ENCODE measurements around the gene RTN4RL1.
"Not testable (repeated sequence)": the region's sequence is repeated elsewhere in the genome, so short reads cannot be mapped to it uniquely, and the experiment has no call there.

RTN4RL1 gene

GRCh38 chr17:1897105-1897656, 128.0 kb downstream of the RTN4RL1 start:
- H3K79me2 ChIP-seq (ENCODE audit: insufficient read depth, low read length): no peaks in the 10 kb centered on the region
- H3K4me2 ChIP-seq (ENCODE audit: low read length): no peak overlapping the region
- H3K4me1 ChIP-seq (ENCODE audit: insufficient read depth, low read length, severe bottlenecking): no peaks in the 10 kb centered on the region
- no peaks in the 10 kb centered on the region for H3K27me3 ChIP-seq (ENCODE audit: insufficient read depth, low read length)
- TF ChIP-seq, protein P1, sequence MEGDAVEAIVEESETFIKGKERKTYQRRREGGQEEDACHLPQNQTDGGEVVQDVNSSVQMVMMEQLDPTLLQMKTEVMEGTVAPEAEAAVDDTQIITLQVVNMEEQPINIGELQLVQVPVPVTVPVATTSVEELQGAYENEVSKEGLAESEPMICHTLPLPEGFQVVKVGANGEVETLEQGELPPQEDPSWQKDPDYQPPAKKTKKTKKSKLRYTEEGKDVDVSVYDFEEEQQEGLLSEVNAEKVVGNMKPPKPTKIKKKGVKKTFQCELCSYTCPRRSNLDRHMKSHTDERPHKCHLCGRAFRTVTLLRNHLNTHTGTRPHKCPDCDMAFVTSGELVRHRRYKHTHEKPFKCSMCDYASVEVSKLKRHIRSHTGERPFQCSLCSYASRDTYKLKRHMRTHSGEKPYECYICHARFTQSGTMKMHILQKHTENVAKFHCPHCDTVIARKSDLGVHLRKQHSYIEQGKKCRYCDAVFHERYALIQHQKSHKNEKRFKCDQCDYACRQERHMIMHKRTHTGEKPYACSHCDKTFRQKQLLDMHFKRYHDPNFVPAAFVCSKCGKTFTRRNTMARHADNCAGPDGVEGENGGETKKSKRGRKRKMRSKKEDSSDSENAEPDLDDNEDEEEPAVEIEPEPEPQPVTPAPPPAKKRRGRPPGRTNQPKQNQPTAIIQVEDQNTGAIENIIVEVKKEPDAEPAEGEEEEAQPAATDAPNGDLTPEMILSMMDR (IDR thresholded peaks at IDR 0.05; ENCODE audit: low read length): no peak
- no peak for TF ChIP-seq EZH2 (IDR thresholded peaks at IDR 0.05; ENCODE audit: borderline replicate concordance, low read length)
- no peak overlapping the region for H3K9ac ChIP-seq (ENCODE audit: low read length)
- no peaks in the 10 kb centered on the region for H3K9me3 ChIP-seq (ENCODE audit: low read length)
- H3K4me3 ChIP-seq (ENCODE audit: low read depth, low read length, poor library complexity, severe bottlenecking): no peak overlapping the region
- no peaks in the 10 kb centered on the region for H4K20me1 ChIP-seq (ENCODE audit: insufficient read depth, low read length)
- H3K9me2 ChIP-seq (ENCODE audit: low read depth, low read length): no peaks in the 10 kb centered on the region
- H3K27ac ChIP-seq (ENCODE audit: low read depth, low read length, poor library complexity, severe bottlenecking): no peak overlapping the region
- peaks cover 73% of the 10 kb centered on the region for H3K36me3 ChIP-seq (ENCODE audit: insufficient read depth, low read length)
- no peaks in the 10 kb centered on the region for H3F3A ChIP-seq (ENCODE audit: insufficient read depth, low read length)
- H2AFZ ChIP-seq (ENCODE audit: low read length): no peak overlapping the region

DNA sequence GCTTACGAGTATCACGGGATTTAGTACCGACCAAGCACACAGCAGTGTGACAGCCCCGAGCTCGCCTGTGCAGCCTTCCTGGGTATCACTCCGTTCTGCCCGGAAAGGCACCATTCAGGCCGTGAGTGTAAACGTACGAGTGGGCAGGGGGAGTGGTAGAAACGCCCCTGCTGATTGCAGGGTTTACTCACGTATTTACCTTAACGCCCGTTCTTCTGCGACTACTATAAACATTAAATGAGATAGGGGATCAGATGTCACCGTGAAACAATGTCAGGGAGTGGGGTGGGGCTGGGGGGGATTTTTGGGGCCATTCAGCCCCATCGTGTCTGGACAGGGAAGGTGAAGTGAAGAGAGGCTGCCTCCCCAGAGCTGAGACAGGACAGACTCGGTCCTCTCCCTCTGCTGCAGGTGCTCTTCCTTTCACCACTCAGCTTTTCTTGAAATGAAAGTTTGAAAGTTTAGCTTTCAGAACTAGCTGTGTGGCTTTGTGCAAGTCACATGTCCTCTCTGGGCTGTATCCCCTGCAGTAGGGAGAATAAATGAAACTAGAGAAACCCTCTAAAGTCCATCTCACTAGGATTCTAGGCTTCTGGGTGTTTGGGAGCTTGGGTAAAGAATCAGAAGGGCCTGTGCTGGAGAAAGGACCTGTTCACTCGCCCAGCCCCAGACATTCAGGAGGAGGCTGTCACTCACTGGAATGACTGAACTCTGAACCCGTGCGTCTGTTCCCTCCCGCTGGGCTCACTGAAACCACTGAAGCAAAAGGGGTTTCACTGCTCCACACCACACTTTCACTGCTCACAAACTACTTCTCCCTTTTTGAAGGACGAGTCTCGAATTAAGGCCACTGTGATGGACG, 128.7 kb downstream of the RTN4RL1 start:
- TF ChIP-seq, protein P1 (IDR thresholded peaks at IDR 0.05; ENCODE audit: low read length): no peak
- no peak for TF ChIP-seq EZH2 (IDR thresholded peaks at IDR 0.05; ENCODE audit: borderline replicate concordance, low read length)
- Histone ChIP-seq H3K4me3 (ENCODE audit: low read depth, low read length, poor library complexity, severe bottlenecking) (no peak overlapping the region), H3K4me1 (ENCODE audit: insufficient read depth, low read length, severe bottlenecking) (no peaks in the 10 kb centered on the region), H3K4me2 (ENCODE audit: low read length) (no peak overlapping the region), H3K9me2 (ENCODE audit: low read depth, low read length) (no peaks in the 10 kb centered on the region), H3K9ac (ENCODE audit: low read length) (no peak overlapping the region), H3K36me3 (ENCODE audit: insufficient read depth, low read length) (peaks cover 80% of the 10 kb centered on the region), H4K20me1 (ENCODE audit: insufficient read depth, low read length) (no peaks in the 10 kb centered on the region), H3K27me3 (ENCODE audit: insufficient read depth, low read length) (no peaks in the 10 kb centered on the region), H2AFZ (ENCODE audit: low read length) (no peak overlapping the region), H3K27ac (ENCODE audit: low read depth, low read length, poor library complexity, severe bottlenecking) (no peak overlapping the region), H3K9me3 (ENCODE audit: low read length) (no peaks in the 10 kb centered on the region), H3F3A (ENCODE audit: insufficient read depth, low read length) (no peaks in the 10 kb centered on the region), H3K79me2 (ENCODE audit: insufficient read depth, low read length) (no peaks in the 10 kb centered on the region)

DNA sequence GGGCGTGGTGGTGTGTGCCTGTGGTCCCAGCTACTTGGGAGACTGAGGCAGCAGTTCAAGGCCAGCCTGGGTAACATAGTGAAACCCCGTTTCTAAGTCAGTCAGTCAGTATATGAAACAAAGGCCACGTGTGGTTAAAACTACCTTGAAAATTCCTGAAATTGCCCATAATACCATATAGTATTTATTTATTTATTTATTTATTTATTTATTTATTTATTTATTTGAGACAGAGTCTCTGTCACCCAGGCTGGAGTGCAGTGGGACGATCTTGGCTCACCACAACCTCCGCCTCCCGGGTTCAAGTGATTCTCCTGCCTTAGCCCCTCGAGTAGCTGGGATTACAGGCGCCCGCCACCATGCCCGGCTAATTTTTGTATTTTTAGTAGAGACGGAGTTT, 129.7 kb downstream of the RTN4RL1 start:
- H3K27me3 ChIP-seq (ENCODE audit: insufficient read depth, low read length); H3K4me3 ChIP-seq (ENCODE audit: low read depth, low read length, poor library complexity, severe bottlenecking); H4K20me1 ChIP-seq (ENCODE audit: insufficient read depth, low read length); H3K4me2 ChIP-seq (ENCODE audit: low read length); H3K79me2 ChIP-seq (ENCODE audit: insufficient read depth, low read length); H3K9me2 ChIP-seq (ENCODE audit: low read depth, low read length); H3K4me1 ChIP-seq (ENCODE audit: insufficient read depth, low read length, severe bottlenecking); H3K9me3 ChIP-seq (ENCODE audit: low read length); H3K9ac ChIP-seq (ENCODE audit: low read length); H3F3A ChIP-seq (ENCODE audit: insufficient read depth, low read length); H2AFZ ChIP-seq (ENCODE audit: low read length); H3K27ac ChIP-seq (ENCODE audit: low read depth, low read length, poor library complexity, severe bottlenecking): not testable (repeated sequence)
- peaks cover 89% of the 10 kb centered on the region for H3K36me3 ChIP-seq (ENCODE audit: insufficient read depth, low read length)

Measured in OCI-LY1 (cell line).